Liver (tissue), 9 donors: ENCODE measurements around the gene MEGF6. TPM values are rescaled to one million over a fixed set of nuclear protein-coding genes. Genes with fewer than 3 reads are reported as not detected.

ENCODE experiments used
- DNase-seq: peaks from one replicate; pipeline ENCODE4 v3.0.0-alpha.2; 2017; ENCODE audit warnings: low spot score
- H3K27ac ChIP-seq, 2 donors: one replicate each; pipeline ENCODE4 v1.7.0; 2013; ENCODE audit warnings: inconsistent platforms in 2 of 2, low read length in 2 of 2, control low read depth in 1 of 2, low read depth in 1 of 2, mild to moderate bottlenecking in 1 of 2
- H3K27me3 ChIP-seq, 4 donors: one replicate each; pipeline versions ENCODE4 v1.6.1 to v1.7.0; 2013; ENCODE audit warnings: low read length in 3 of 4, inconsistent platforms in 1 of 4, mild to moderate bottlenecking in 1 of 4, moderate library complexity in 1 of 4; ENCODE audit not compliant: control insufficient read depth in 4 of 4, insufficient read depth in 4 of 4
- H3K36me3 ChIP-seq, 4 donors: one replicate each; pipeline versions ENCODE4 v1.6.1 to v1.7.0; 2013; ENCODE audit warnings: low read length in 3 of 4, mild to moderate bottlenecking in 3 of 4, low read depth in 1 of 4, moderate library complexity in 1 of 4; ENCODE audit not compliant: control insufficient read depth in 4 of 4, insufficient read depth in 3 of 4
- H3K4me1 ChIP-seq, 4 donors: one replicate each; pipeline versions ENCODE4 v1.6.1 to v1.7.0; 2013; ENCODE audit warnings: low read length in 3 of 4, mild to moderate bottlenecking in 3 of 4, moderate library complexity in 1 of 4; ENCODE audit not compliant: control insufficient read depth in 4 of 4, insufficient read depth in 4 of 4
- H3K4me3 ChIP-seq, 3 donors: one replicate each; pipeline versions ENCODE4 v1.6.1 to v1.7.0; 2013; ENCODE audit warnings: low read length in 3 of 3, control low read depth in 1 of 3, low read depth in 1 of 3, mild to moderate bottlenecking in 1 of 3
- H3K9ac ChIP-seq, 2 donors: one replicate each; pipeline ENCODE4 v1.7.0; 2013; ENCODE audit warnings: low read length in 2 of 2, mild to moderate bottlenecking in 2 of 2, moderate library complexity in 2 of 2, control low read depth in 1 of 2, low read depth in 1 of 2
- H3K9me3 ChIP-seq, 4 donors: one replicate each; pipeline versions ENCODE4 v1.6.1 to v1.7.0; 2013; ENCODE audit warnings: low read length in 3 of 4; ENCODE audit not compliant: control insufficient read depth in 4 of 4
- CTCF ChIP-seq: fragments of 150-350 bp; IDR thresholded peaks from 2 replicates; pipeline ENCODE4 v1.5.1; 2017; ENCODE audit warnings: improper control_type of control experiment, low read depth, low read length; ENCODE audit not compliant: missing input control
- EGR1 ChIP-seq, 2 donors: IDR thresholded peaks; 2 replicates each; pipeline ENCODE4 v1.6.1; 2016 to 2018; ENCODE audit warnings: antibody characterized with exemption in 2 of 2, low read depth in 2 of 2
- FOXA1 ChIP-seq: IDR thresholded peaks from 2 replicates; pipeline ENCODE4 v1.6.1; 2016; ENCODE audit warnings: antibody characterized with exemption
- GABPA ChIP-seq, 2 donors: IDR thresholded peaks in 1 of 2; conservative IDR thresholded peaks in 1 of 2; 2 replicates each; pipeline ENCODE4 v1.6.1; 2016; ENCODE audit warnings: antibody characterized with exemption in 2 of 2, mild to moderate bottlenecking in 1 of 2, moderate library complexity in 1 of 2
- HNF4A ChIP-seq, 2 donors: conservative IDR thresholded peaks; 2 replicates each; pipeline ENCODE4 v1.6.1; 2016; ENCODE audit warnings: antibody characterized with exemption in 2 of 2, mild to moderate bottlenecking in 2 of 2
- HNF4G ChIP-seq: IDR thresholded peaks from 2 replicates; pipeline ENCODE4 v1.6.1; 2016; ENCODE audit warnings: antibody characterized with exemption
- JUND ChIP-seq, 2 donors: IDR thresholded peaks; 2 replicates each; pipeline ENCODE4 v1.6.1; 2016; ENCODE audit warnings: antibody characterized with exemption in 2 of 2
- NR2F2 ChIP-seq: IDR thresholded peaks from 2 replicates; pipeline ENCODE4 v1.6.1; 2016; ENCODE audit warnings: antibody characterized with exemption
- REST ChIP-seq: IDR thresholded peaks from 2 replicates; pipeline ENCODE4 v1.6.1; 2016; ENCODE audit warnings: antibody characterized with exemption, mild to moderate bottlenecking
- RXRA ChIP-seq, 2 donors: IDR thresholded peaks; 2 replicates each; pipeline ENCODE4 v1.6.1; 2017 to 2018; ENCODE audit warnings: antibody characterized with exemption in 2 of 2, mild to moderate bottlenecking in 1 of 2
- SP1 ChIP-seq: IDR thresholded peaks from 2 replicates; pipeline ENCODE4 v1.6.1; 2018; ENCODE audit warnings: antibody characterized with exemption, mild to moderate bottlenecking
- TAF1 ChIP-seq: conservative IDR thresholded peaks from 2 replicates; pipeline ENCODE4 v1.6.1; 2016; ENCODE audit warnings: antibody characterized with exemption, mild to moderate bottlenecking
- YY1 ChIP-seq: IDR thresholded peaks from 2 replicates; pipeline ENCODE4 v1.6.1; 2016; ENCODE audit warnings: antibody characterized with exemption, mild to moderate bottlenecking
- WGBS: extraction: QIAGEN DNeasy Blood & Tissue Kit; methylation state at CpG from one replicate; pipeline ENCODE4 v1.1.7; 2013; 5-methylcytosine and 5-hydroxymethylcytosine counted together
- polyA plus RNA-seq, 2 donors: library from polyadenylated mRNA; stranded (reverse) in 1 of 2; unstranded in 1 of 2; fragments of 200-250 nt in 1 of 2; fragments of >200 nt in 1 of 2; fragmentation: Nextera tagmentation in 1 of 2; extraction: Ambion mirVana in 1 of 2; gene quantifications; one replicate each; pipeline versions ENCODE4 v1.2.1 to v1.2.3, GENCODE V29; 2013 to 2015
- total RNA-seq, 2 donors: library from RNA; depleted of rRNA; stranded (reverse); fragments of >200 nt; gene quantifications; one replicate each; pipeline ENCODE4 v1.2.3, GENCODE V29; 2014
- TF ChIP-seq, protein P1 (sequence below): IDR thresholded peaks from 2 replicates; pipeline ENCODE4 v1.6.1; 2016; ENCODE audit warnings: antibody characterized with exemption
- TF ChIP-seq, protein P2 (sequence below): IDR thresholded peaks from 2 replicates; pipeline ENCODE4 v1.6.1; 2016; ENCODE audit warnings: antibody characterized with exemption
- donor health status: healthy.
- donor health status: healthy.
- donor health status: healthy.
- donor health status: healthy.
- donor health status: healthy.

MEGF6 gene
- total and polyA plus RNA-seq, 4 donors: 1.3 to 11.0 (median 4.0) TPM

GRCh38 chr1:3650248-3651025 is 39.1 kb upstream of the MEGF6 start:
- no peak overlapping the region for H3K9ac ChIP-seq
- no peak overlapping the region for H3K27ac ChIP-seq
- H3K36me3 ChIP-seq: peaks cover 6 to 16% (median 9%) of the 10 kb centered on the region in 4 donors
- H3K4me3 ChIP-seq: peak overlapping the region in 2 of 3 donors; percentile 85 to 97
- no peaks in the 10 kb centered on the region for H3K9me3 ChIP-seq
- WGBS: 13% methylated on average over 50 of the region's 50 CpGs
- no peak for DNase-seq
- TF ChIP-seq CTCF: no peak
- TF ChIP-seq HNF4A (conservative IDR thresholded peaks at IDR 0.05): no peak
- no peak for TF ChIP-seq SP1
- TF ChIP-seq EGR1 (IDR thresholded peaks at IDR 0.05; ENCODE audit: low read depth in 2 of 2): no peak
- TF ChIP-seq GABPA (IDR thresholded peaks at IDR 0.05 in 1 of 2, conservative IDR thresholded peaks at IDR 0.05 in 1 of 2): no peak
- no peak for TF ChIP-seq NR2F2
- TF ChIP-seq, protein P1, sequence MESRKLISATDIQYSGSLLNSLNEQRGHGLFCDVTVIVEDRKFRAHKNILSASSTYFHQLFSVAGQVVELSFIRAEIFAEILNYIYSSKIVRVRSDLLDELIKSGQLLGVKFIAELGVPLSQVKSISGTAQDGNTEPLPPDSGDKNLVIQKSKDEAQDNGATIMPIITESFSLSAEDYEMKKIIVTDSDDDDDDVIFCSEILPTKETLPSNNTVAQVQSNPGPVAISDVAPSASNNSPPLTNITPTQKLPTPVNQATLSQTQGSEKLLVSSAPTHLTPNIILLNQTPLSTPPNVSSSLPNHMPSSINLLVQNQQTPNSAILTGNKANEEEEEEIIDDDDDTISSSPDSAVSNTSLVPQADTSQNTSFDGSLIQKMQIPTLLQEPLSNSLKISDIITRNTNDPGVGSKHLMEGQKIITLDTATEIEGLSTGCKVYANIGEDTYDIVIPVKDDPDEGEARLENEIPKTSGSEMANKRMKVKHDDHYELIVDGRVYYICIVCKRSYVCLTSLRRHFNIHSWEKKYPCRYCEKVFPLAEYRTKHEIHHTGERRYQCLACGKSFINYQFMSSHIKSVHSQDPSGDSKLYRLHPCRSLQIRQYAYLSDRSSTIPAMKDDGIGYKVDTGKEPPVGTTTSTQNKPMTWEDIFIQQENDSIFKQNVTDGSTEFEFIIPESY: no peak
- no peak for TF ChIP-seq HNF4G
- TF ChIP-seq TAF1: no peak
- TF ChIP-seq REST: no peak
- no peak for TF ChIP-seq FOXA1
- TF ChIP-seq, protein P2, sequence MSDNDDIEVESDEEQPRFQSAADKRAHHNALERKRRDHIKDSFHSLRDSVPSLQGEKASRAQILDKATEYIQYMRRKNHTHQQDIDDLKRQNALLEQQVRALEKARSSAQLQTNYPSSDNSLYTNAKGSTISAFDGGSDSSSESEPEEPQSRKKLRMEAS: no peak
- TF ChIP-seq YY1: no peak
- TF ChIP-seq JUND (IDR thresholded peaks at IDR 0.05): no peak
- TF ChIP-seq RXRA (IDR thresholded peaks at IDR 0.05): no peak
- H3K27me3 ChIP-seq: peaks cover 0 to 12% (median 6%) of the 10 kb centered on the region in 4 donors
- peaks cover 20 to 27% (median 23%) of the 10 kb centered on the region in 4 donors for H3K4me1 ChIP-seq
